Peyer's patch (tissue), 4 donors: ENCODE results near the gene HOXB5.

Source experiments
- POLR2A ChIP-seq, 2 donors: fragments of 450-650 bp; IDR thresholded peaks; one replicate each; pipeline ENCODE4 v1.5.1; 2017; ENCODE audit warnings: antibody characterized with exemption in 2 of 2, mild to moderate bottlenecking in 2 of 2, moderate library complexity in 2 of 2
- TF ChIP-seq, protein P1 (sequence below), 6 experiments: fragments of 450-650 bp in 4 of 6; fragments of 200-600 bp in 2 of 6; sonication (generic) in 1 of 6; IDR thresholded peaks; one replicate each; pipeline ENCODE4 v1.5.1; 2017 to 2019; ENCODE audit warnings: antibody characterized with exemption in 6 of 6, mild to moderate bottlenecking in 3 of 6, moderate library complexity in 1 of 6

DNA sequence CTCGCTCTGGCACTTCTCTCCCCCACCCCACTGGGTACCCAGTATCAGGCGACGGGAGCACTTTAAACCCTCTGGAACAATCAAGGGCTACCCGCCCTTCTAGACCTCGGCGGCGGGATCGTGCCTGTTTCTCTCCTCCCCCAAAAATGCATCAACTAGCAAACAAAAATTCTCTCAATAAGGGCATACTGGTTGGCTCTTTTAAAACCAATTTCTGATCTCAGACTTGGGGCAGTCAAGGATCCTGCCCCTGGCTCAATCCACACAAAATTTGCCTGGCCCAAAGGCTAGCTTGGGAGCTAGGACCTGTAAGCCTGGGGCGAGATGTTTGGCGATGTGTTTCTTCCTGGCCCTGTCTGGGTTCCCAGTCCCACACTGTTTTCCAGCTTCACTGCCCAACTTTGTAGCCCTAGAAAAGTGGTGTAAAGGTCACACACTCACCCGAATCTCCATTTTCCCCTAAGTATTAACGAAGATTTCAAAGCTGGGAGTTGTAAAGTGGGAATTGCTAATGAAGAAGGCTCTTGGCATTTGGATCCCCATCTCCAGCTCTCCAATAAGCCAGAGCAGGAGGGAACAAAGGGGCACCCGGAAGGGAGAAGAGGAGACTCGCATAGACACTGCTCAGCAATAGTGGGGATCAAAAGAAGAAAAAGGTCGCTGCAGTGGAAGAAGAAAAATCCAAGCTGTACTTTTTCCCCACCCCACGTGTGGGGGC is 34.3 kb downstream of the HOXB5 start:
- TF ChIP-seq, protein P1, sequence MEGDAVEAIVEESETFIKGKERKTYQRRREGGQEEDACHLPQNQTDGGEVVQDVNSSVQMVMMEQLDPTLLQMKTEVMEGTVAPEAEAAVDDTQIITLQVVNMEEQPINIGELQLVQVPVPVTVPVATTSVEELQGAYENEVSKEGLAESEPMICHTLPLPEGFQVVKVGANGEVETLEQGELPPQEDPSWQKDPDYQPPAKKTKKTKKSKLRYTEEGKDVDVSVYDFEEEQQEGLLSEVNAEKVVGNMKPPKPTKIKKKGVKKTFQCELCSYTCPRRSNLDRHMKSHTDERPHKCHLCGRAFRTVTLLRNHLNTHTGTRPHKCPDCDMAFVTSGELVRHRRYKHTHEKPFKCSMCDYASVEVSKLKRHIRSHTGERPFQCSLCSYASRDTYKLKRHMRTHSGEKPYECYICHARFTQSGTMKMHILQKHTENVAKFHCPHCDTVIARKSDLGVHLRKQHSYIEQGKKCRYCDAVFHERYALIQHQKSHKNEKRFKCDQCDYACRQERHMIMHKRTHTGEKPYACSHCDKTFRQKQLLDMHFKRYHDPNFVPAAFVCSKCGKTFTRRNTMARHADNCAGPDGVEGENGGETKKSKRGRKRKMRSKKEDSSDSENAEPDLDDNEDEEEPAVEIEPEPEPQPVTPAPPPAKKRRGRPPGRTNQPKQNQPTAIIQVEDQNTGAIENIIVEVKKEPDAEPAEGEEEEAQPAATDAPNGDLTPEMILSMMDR (IDR thresholded peaks at IDR 0.05) = no peak
- TF ChIP-seq POLR2A (IDR thresholded peaks at IDR 0.05) = no peak
